MV-4-11 (cell line): Measurements from ENCODE around the gene TEX11.
"Not testable (repeated sequence)": the region's sequence is repeated elsewhere in the genome, so short reads cannot be mapped to it uniquely, and the experiment has no call there.

ENCODE experiments used
- DNase-seq: peaks from one replicate; lab custom pipeline; 2025; lab: John Stamatoyannopoulos, UW

Gene TEX11

DNA sequence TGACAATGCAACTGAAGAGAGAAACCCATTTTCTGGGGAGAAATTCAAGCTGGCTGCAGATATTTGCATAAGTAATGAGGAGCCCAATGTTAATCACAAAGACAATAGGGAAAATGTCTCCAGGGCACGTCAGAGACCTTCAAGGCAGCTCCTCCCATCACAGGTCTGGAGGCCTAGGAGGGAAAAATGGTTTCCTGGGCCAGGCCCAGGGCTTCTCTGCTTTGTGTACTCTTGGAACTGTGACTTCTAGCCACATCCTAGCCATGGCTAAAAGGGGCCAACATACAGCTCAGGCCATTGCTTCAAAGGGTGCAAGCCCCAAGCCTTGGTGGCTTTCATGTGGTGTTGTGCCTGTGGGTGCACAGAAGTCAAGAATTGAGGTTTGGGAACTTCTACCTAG, 321.4 kb downstream of the TEX11 start:
- DNase-seq: not testable (repeated sequence)

DNA sequence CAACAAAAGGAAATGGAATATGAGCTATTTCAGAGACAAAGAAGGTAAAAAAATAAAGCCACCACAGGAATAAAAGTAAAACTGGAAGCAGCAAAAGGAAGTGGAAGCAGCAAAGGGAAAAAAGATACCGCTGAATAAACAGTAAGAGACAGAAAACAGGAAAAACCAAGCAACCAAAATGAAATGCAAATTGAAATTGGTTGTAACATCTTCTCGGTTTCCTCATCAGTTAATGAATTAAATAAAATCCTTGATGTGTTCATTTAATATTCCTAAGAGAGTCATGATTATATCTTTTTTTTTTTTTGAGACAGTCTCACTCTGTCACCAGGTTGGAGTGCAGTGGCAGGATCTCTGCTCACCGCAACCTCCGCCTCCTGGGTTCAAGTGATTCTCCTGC, 331.1 kb downstream of the TEX11 start:
- no peak for DNase-seq

DNA sequence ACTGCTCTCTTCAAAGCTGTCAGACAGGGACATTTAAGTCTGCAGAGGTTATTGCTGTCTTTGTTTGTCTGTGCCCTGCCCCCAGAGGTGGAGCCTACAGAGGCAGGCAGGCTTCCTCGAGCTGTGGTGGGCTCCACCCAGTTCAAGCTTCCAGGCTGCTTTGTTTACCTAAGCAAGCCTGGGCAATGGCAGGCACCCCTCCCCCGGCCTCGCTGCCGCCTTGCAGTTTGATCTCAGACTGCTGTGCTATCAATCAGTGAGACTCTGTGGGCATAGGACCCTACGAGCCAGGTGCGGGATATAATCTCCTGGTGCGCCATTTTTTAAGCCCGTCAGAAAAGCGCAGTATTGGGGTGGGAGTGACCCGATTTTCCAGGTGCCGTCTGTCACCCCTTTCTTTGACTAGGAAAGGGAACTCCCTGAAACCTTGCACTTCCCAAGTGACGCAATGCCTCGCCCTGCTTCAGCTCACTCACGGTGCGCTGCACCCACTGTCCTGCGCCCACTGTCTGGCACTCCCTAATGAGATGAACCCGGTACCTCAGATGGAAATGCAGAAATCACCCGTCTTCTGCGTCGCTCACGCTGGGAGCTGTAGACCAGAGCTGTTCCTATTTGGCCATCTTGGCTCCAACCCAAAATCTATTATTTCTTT, 338.5 kb downstream of the TEX11 start:
- DNase-seq: not testable (repeated sequence)

DNA sequence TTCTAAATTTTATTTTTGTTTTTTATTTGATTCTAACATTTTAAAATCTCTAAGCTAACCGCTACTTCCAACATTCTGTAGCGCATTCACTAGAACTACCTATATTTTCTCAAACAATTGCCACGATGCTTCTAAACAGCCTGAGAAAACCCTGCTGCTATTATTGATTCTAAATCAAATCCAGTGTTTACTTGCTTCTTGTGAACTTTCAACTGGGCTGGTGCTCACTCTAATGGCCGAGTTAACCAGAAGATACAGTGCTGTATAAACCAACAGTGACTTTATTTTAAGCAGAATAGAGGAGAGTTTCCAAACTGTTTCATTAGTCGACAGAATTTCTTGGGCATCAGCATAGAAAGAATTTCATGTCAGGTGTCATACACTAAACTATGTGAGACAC, 353.6 kb downstream of the TEX11 start:
- DNase-seq: no peak

DNA sequence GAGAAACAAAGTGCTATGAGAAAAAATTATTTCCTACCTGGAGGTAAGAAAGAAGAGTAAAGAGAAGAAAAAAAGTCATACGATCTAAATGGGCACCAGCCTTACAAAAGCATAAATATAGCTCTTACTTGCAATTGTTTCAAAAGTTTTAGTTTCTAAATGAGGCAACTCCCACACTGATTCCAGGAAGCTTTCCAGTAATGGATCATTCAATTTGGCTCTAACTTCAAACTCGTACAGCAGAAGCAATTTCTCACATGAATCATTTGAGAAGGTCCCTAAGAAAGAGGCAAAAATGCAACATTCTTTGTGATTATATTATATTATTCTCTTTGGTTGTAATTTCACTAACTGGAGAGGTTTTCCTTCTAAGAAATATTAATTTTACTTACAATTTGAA, 354.0 kb downstream of the TEX11 start:
- no peak for DNase-seq

DNA sequence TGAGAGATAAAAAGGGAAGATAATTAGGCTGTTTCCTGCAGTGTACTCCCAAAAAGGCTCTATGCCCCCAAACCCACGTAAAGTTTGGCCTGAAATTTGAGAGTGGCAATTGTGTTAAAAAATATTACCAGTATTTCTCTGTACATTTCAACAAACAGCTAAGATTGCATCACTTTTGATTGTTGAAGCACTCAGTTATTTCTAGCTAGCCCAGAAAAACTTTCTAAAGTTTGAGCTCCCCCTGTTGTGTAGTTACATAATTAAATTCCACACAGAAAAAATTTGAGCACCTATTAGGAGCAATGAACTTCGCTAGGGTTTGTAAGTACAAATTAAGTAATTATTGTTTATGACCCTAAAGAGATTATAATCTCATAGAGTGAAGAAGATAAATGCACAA, 354.4 kb downstream of the TEX11 start:
- peak; percentile 30 for DNase-seq

DNA sequence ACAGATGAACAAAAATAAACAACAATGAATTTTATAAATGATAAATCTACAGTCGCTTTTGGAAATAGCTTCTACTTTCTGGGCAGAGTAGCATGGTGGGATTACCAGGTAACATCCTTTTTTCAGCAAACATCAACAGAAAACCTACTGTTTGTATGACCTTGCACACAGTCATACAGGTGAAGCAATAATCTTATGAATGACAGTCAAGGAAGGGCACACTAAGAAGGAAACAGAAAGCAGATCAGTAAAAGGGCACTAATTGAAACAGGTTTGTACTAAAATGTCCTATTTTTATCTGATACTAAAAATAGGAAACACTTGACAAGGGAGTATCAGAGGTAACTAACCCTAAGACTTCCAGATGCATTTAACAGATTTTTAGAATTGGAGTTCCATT, 355.0 kb downstream of the TEX11 start:
- DNase-seq: no peak

DNA sequence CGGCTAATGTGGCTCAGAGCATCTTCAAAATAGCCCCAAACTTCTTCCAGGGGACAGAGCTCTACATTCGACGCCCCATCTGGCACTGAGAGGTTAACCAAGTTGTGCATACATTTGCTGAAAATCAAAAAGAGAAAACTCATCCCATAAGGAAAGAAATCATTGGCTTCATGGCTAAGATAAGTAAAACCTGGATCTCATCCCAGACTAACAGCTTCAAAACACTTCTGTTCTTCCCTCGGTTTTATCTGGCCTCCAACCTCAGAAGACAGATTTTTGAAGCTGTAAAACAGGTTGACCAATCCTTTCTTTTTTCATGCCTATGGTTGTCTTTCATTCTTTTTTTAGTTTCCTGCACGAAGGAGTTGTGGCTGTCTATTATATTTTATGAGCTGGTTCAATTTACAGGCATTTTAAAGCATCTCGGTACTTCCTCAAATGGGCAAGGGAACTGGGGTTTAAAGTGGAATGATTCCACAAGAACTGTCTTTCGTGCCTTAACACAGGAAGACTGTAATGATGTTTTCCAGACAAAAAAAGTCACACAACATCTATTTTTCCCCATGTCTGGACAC, 356.3 kb downstream of the TEX11 start:
- DNase-seq: peak; percentile 29

DNA sequence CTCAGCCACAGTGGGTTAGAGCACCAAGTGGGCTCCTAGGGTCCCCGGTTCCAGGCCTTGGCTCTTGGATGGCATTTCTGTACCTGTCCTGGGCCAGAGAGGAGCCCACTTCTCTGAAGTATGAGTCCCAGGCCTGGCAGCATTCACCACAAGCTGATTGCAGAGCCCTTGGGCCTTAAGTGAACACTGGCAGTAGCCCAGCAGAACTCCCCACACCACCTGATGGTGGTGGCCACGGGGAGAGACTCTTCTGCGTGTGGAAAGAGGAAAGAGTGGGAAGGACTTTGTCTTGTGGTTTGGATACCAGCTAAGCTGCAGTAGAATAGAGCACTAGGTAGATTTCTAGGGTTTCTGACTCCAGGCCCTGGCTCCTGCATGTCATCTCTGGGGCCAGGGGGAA, 359.1 kb downstream of the TEX11 start:
- no peak for DNase-seq

DNA sequence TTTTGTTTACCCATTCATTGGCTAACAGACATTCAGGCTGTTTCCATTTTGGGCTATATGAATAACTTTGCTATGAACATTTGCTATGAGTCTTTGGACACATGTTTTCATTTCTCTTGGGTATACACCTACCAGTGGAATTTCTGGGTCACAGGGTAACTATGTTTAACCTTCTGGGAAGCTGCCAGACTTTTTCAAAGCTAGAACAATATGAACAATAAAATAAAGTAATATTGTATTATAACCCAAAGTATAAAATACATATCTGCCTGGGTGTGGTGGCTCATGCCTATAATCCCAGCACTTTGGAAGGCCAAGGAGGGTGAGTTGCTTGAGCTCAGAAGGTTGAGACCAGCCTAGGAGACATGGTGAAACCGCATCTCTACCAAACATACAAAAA, 373.3 kb downstream of the TEX11 start:
- DNase-seq: no peak

DNA sequence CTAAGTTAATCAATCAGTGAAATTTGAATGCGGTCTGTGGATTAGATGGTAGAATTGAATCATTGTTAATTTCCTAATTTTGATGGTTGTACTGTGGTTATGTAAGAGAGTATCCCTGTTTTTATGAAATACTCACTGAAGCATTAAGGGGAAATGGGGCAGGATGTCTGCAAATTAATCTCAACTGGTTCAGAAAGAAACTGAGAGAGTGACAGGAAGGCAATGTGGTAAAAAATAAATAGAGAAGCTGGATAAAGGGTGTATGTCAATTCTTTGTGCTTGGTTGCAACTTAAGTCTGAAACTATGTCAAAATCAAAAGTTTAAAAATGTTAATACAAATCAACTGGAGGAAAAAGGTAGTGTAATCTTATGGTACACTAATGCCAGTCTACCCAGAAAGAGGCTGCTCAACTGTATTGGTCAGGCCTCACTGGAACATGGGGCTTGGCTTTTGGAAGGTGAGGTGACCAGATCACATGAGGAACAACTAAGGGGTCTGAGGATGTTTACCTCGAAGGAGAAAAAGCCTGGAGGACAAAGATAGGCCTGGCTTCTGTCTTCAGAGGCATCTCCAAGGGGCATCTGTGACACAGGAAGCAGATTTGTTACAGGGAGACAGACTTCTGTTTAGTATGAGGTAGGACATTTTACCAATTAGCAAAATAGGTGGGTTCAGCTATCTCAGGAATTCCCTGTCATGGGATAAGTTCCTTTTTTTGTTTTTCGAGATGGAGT, 380.7 kb downstream of the TEX11 start:
- DNase-seq: no peak

DNA sequence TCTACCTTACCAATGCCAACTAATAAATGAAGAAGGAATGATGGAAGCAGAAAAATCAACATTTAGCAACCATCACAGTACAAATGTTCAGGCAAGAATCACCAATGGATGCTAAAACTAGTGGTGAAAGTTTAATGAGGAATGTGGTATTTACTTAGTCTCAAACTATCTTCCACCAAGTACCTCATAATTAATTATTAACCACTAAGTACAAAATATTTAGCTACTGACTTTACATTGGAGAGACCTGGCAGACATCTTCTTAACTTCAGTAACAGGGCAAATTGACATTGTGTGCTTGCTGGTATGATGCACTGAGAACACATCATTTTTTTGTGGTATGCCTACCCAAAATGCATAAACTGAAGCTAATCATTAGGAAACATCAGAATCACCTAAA, 381.5 kb downstream of the TEX11 start:
- no peak for DNase-seq

DNA sequence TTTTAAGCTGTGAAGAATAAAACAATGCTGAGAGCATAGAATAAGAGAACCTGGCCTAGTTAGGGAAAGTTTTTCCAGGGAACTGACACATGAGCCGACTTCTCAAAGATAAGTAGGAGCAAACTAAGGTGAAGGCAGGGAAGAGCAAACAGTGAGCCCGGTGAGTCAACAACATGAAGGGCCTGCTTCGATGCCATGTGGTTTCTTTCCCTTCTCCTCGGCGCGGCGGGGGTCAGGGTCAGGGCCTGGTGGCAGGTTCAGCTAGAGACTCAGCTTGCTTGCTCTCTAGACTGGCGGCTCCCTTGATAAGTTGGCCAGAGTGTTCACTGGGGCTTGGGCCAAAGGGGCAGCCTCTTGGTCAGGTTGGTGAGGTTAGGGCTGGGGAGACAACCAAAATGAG, 382.8 kb downstream of the TEX11 start:
- DNase-seq: no peak

DNA sequence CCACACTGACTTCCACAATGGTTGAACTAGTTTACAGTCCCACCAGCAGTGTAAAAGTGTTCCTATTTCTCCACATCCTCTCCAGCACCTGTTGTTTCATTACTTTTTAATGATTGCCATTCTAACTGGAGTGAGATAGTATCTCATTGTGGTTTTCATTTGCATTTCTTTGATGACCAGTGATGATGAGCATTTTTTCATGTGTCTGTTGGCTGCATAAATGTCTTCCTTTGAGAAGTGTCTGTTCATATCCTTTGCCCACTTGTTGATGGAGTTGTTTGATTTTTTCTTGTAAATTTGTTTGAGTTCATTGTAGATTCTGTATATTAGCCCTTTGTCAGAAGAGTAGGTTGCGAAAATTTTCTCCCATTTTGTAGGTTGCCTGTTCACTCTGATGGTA, 392.8 kb downstream of the TEX11 start:
- DNase-seq: not testable (repeated sequence)

DNA sequence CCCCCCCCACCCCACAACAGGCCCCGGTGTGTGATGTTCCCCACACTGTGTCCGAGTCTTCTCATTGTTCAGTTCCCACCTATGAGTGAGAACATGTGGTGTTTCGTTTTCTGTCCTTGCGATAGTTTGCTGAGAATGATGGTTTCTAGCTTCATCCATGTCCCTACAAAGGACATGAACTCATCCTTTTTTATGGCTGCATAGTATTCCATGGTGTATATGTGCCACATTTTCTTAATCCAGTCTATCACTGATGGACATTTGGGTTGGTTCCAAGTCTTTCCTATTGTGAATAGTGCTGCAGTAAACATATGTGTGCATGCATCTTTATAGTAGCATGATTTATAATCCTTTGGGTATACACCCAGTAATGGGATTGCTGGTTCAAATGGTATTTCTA, 393.2 kb downstream of the TEX11 start:
- not testable (repeated sequence) for DNase-seq

DNA sequence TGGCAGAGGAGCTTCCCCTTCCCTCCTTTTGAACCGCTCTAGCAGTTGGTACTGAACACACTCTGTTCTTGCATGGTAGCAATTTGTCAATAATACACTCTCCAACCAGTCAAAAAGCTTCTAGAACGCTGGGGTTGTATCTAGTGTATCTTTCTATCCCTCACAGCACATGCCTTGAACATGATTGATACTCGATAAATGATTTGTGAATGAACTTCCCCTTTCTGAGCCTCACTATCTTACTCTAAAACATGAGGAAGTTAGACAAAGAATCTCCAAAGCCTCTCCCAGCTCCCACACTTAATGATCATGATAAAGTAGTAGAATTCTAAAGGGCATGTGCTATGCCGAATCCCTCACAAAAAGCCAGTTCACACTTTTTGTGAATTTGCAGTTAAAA, 399.4 kb downstream of the TEX11 start:
- DNase-seq: peak; percentile 21

DNA sequence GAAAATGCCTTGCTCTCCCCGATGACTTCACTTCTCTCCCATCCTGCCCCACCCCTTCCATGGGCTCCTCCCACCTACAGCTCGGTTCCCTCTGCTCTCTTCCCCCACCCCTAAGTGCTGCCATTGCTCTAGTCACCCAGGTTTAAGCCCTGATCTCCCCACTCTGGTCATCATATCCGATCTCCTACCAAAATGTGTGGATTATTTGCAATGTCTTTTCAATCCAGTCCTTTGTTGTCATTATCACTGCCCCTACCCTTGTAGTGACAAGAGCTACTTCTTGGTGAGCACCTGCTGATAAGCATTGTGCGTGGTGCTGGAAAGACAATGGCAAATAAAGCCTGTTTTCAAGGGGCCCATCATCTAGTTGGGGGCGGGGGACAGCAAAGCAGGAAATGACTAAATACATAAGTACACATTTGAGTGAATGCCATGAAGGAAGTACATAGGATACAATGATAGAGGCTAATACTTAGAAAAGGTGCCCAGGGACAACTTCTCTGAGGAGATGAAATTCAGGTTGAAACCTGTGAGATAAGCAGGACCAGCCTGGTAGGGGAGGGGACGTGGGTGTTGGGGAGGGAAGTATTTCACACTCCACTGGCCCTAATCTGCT, 400.1 kb downstream of the TEX11 start:
- no peak for DNase-seq

DNA sequence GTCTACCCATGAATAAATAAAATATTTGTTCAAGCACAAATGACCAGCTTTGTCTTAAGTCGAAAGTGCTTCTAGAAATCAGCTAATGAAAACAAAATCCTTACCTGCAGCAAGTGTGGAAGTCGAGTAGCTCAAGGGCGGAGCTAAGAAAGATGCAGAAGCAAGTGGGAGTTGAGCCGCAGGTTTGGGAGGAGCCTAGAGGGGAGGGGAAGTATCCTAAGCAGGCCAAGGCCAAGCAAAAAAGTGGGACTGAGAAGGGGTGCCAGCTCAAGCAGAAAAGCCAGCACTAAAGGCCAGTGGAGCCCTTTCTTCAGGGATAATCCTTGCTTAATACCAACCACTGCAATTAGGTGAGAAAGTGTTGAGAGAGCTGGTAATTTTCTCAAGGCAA, 403.1 kb downstream of the TEX11 start:
- no peak for DNase-seq

DNA sequence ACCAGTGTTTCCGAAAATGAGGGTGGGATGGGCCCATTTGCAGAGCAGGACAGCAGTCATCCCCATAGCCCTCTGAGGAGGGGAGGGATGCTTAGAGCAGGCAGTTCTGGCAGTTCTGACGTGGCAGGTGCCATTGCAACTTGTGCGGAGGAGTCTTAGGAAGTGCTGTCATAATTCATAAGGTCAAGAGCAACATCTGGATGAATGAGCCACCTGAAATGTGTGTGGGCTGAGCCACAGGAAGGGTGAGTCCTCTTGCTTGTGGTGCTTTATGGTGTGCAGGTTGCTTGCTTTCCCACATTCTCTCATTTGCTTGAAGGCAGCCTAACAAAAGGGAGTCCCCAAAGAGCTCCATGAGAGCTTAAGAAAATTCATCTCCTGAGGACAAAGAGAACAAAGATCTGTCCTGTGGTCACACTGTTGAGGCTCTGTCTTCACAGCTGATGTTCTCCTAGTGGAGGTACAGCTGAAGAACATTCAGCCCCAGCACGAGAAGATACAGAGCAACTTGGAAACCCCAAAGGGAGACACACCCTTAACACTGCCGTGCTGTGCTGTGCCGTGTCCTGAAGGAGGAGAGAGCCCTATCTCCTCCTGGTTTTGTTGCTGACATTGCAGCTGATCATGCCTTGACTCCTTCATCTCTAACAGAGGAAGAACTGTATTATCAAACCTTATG, 403.6 kb downstream of the TEX11 start:
- no peak for DNase-seq

DNA sequence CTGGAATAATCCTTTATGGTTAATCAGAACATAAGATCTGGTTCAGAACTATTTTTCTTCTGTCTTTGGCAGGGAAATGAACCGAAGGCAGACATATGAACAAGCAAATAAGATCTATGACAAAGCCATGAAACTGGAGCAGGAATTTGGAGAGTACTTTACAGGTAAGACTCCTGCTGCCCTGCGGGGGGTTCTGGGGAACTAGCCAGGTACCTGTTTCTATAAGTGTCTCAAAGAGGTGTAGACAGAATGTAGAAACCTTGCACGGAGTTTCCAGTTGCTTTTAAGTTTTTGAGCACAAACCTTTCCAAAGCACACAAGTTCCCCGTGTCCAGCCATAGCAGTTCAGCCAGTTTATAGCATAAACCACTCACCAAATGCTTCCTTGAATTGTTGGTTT, 407.7 kb downstream of the TEX11 start:
- no peak for DNase-seq

DNA sequence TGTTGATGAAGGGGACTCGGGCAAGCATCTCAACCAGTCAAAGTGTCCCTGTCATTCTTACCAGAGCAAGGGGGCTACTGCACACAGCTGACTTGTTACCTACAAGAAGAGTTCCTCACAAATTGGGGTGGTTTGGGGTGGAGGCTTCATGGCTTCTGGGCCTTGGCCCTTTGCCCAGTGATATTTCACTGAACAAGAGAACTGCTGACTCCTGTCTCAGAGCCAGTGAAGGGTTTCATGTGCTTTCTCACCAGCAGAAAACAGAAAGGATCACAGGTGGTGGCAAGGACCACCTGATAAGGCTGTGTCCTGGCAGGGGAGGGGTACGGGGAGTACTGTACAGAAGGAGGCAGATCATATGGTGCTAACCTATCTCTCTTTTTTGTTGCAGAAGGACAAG, 410.4 kb downstream of the TEX11 start:
- no peak for DNase-seq

DNA sequence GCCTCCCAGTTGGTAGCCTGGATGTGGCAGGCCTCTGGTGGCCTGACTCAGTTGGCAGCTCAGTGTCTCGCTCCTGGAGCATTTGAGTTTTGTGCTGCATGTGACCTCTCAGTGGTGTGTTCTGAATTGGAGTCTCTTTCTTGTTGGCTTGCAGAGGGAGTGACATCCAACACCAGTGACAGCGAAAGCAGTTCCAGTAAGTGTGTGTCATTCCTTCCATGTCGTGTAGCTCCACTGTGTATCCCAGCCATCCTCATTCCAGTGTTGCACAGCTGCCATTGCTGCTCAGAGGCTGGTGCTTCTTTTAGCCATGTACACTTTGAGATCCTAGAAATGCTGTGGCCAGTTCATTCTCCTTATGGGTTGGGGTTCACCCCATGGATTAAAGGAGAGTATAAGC, 411.5 kb downstream of the TEX11 start:
- no peak for DNase-seq

DNA sequence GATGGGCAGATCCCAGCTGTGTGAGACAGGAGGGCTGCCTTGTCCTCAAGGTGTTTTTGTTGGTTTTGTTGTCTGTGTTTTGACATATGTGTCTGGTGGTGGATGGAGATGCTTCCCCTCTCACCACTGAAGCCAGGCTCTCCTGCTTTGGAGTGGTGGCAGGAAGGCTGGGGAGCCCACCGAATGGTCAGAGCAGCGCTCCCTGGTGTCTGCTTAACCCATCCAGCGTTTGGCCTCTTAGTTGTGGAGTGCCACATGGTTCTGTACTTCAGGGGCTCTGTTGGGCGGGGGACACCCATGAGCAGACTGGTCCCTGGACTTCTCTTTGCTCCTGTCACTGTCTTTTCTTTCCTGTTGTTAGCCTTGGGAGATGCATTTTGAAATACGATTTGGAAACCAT, 412.0 kb downstream of the TEX11 start:
- no peak for DNase-seq
